ENCODE measurements around the gene KLK3. TPM values are rescaled to one million over a fixed set of nuclear protein-coding genes. Genes with fewer than 3 reads are reported as not detected.
A peak's percentile ranks its signal among the peaks of the same experiment; 100 is the strongest.

The KLK3 gene
- polyA plus RNA-seq, 2 of the 4 experiments (the other 2 are of a cell fraction): not detected

GRCh38 chr19:50897191-50897607, 42.5 kb downstream of the KLK3 start:
- CTCF ChIA-PET: interaction anchor here (0.8 to 2.4 kb wide), 6 partner anchors 20 to 119 kb away, joined by 3 to 26 read pairs (median 4); no protein-coding TSS in a partner anchor
- H3K4me2 ChIP-seq: no peak overlapping the region
- WGBS (ENCODE audit: missing lambda C conversion rate): 31% methylated on average over 3 of the region's 3 CpGs

GRCh38 chr19:50897612-50898011, 42.9 kb downstream of the KLK3 start:
- Histone ChIP-seq H3K9me3 (peaks cover 3% of the 10 kb centered on the region; the same call in 1 of the 3 replicates), H3K27ac (no peak overlapping the region), H3K4me3 (no peak overlapping the region), H3K4me2 (no peak overlapping the region), H3K4me1 (peaks cover 6% of the 10 kb centered on the region; the same call in 1 of the 3 replicates)
- DNase-seq (ENCODE audit: low read depth in 1 of 2, low spot score in 1 of 2) (no peak), ATAC-seq (peak; percentile 51 to 54; a peak in 5 of 6 replicates), FAIRE-seq (no peak)
- ChIA-PET POLR2A (no interaction called here), CTCF (interaction anchor here (0.8 to 2.4 kb wide), 5 partner anchors 20 to 119 kb away, joined by 3 to 26 read pairs (median 3); no protein-coding TSS in a partner anchor)
- 15% methylated on average over 3 of the region's 3 CpGs for WGBS (ENCODE audit: missing lambda C conversion rate)
- TF ChIP-seq TFCP2L1 (CRISPR knock-in tag; IDR thresholded peaks at IDR 0.05): no peak
- 0 out of 5 replicates have a peak, but pooled peaks of 1 of the 2 experiments have one; percentile 7 for TF ChIP-seq RAD21 (conservative IDR thresholded peaks at IDR 0.05 in 1 of 2, IDR thresholded peaks at IDR 0.05 in 1 of 2)

More at GRCh38 chr19:50897191-50897607, 42.5 kb downstream of the KLK3 start:
- DNase-seq (ENCODE audit: low read depth in 1 of 2, low spot score in 1 of 2): no peak
- FAIRE-seq: no peak
- 0 out of 6 replicates have a peak, but pooled peaks of 1 of the 2 experiments have one; percentile 10 for ATAC-seq
- no peak for TF ChIP-seq CTCF (IDR thresholded peaks at IDR 0.05)
- no peak for TF ChIP-seq GATA3 (IDR thresholded peaks at IDR 0.05; ENCODE audit: borderline replicate concordance)
- no peak for TF ChIP-seq SMC3 (IDR thresholded peaks at IDR 0.05)
- TF ChIP-seq NR3C1 (IDR thresholded peaks at IDR 0.05): no peak
- TF ChIP-seq TP53 (CRISPR knock-in tag; IDR thresholded peaks at IDR 0.05): no peak
- POLR2A ChIA-PET: no interaction called here
- Histone ChIP-seq H3K27ac (no peak overlapping the region; a peak in 1 of 6 replicates), H3K4me1 (peaks cover 6% of the 10 kb centered on the region; the same call in 1 of the 3 replicates), H3K9me3 (peaks cover 3% of the 10 kb centered on the region; the same call in 1 of the 3 replicates), H3K4me3 (no peak overlapping the region)

- CTCF ChIA-PET: interaction anchor here (0.8 to 2.4 kb wide), 6 partner anchors 19 to 118 kb away, joined by 3 to 26 read pairs (median 3); no protein-coding TSS in a partner anchor
- H3K4me2 ChIP-seq: no peak overlapping the region
These were observed 43.3 kb downstream of the KLK3 start for GRCh38 chr19:50898018-50898417.

GRCh38 chr19:50899569-50899968, 44.9 kb downstream of the KLK3 start:
- Histone ChIP-seq H3K9me3 (no peaks in the 10 kb centered on the region), H3K27ac (no peak overlapping the region), H3K4me2 (no peak overlapping the region), H3K4me3 (no peak overlapping the region), H3K4me1 (peaks cover 6% of the 10 kb centered on the region; the same call in 1 of the 3 replicates)
- ChIA-PET CTCF (interaction anchor here (0.9 to 2.4 kb wide), 4 partner anchors 22 to 60 kb away, joined by 3 to 26 read pairs (median 4); no protein-coding TSS in a partner anchor), POLR2A (no interaction called here)
- ATAC-seq (no peak), FAIRE-seq (no peak), DNase-seq (ENCODE audit: low read depth in 1 of 2, low spot score in 1 of 2) (no peak)
- WGBS (ENCODE audit: missing lambda C conversion rate): 64% methylated on average over 3 of the region's 3 CpGs
- no peak for TF ChIP-seq CHD4 (IDR thresholded peaks at IDR 0.05; ENCODE audit: borderline replicate concordance)
- no peak for TF ChIP-seq SREBF2 (IDR thresholded peaks at IDR 0.05)
- no peak for TF ChIP-seq ATOH8 (CRISPR knock-in tag; IDR thresholded peaks at IDR 0.05; ENCODE audit: low read depth)
- TF ChIP-seq ESRRA (IDR thresholded peaks at IDR 0.05; ENCODE audit: borderline replicate concordance, low read length): no peak
- TF ChIP-seq FOXS1 (CRISPR knock-in tag; IDR thresholded peaks at IDR 0.05): no peak
- no peak for TF ChIP-seq NR3C1 (IDR thresholded peaks at IDR 0.05)
- no peak for TF ChIP-seq JUNB (IDR thresholded peaks at IDR 0.05)
- TF ChIP-seq HOXB13 (CRISPR knock-in tag; IDR thresholded peaks at IDR 0.05; ENCODE audit: low read depth): no peak
- no peak for TF ChIP-seq HOXA7 (CRISPR knock-in tag; IDR thresholded peaks at IDR 0.05)
- no peak for TF ChIP-seq ELK1 (IDR thresholded peaks at IDR 0.05; ENCODE audit: low read depth, low read length)
- no peak for TF ChIP-seq EP300 (IDR thresholded peaks at IDR 0.05)
- no peak for TF ChIP-seq CEBPB (IDR thresholded peaks at IDR 0.05)

More at GRCh38 chr19:50898018-50898417, 43.3 kb downstream of the KLK3 start:
- Histone ChIP-seq H3K9me3 (peaks cover 3% of the 10 kb centered on the region; the same call in 1 of the 3 replicates), H3K4me1 (peaks cover 6% of the 10 kb centered on the region; the same call in 1 of the 3 replicates), H3K27ac (no peak overlapping the region), H3K4me3 (no peak overlapping the region)
- no peak for DNase-seq (ENCODE audit: low read depth in 1 of 2, low spot score in 1 of 2)
- TF ChIP-seq ZFP36 (IDR thresholded peaks at IDR 0.05; ENCODE audit: borderline replicate concordance, partially characterized antibody): peak; percentile 47
- TF ChIP-seq ELK1 (IDR thresholded peaks at IDR 0.05; ENCODE audit: low read depth, low read length): no peak
- no peak for ATAC-seq
- POLR2A ChIA-PET: no interaction called here
- 12% methylated on average over 4 of the region's 4 CpGs for WGBS (ENCODE audit: missing lambda C conversion rate)
- no peak for FAIRE-seq

Data from A549 (cell line).